ENCODE measurements around the gene BATF3.

The BATF3 gene

GRCh38 chr1:212703991-212704564 lies 4.4 kb upstream of the BATF3 start:
- TF ChIP-seq YY1 (IDR thresholded peaks at IDR 0.05; ENCODE audit: low read depth) (no peak), CEBPB (IDR thresholded peaks at IDR 0.05) (no peak), TEAD4 (IDR thresholded peaks at IDR 0.05) (no peak), RAD21 (IDR thresholded peaks at IDR 0.05; ENCODE audit: low read depth) (no peak), ZBTB7A (IDR thresholded peaks at IDR 0.05; ENCODE audit: low read depth) (no peak), TCF12 (IDR thresholded peaks at IDR 0.05; ENCODE audit: low read depth) (no peak), NFIC (IDR thresholded peaks at IDR 0.05) (no peak)

- TF ChIP-seq EGR1 (IDR thresholded peaks at IDR 0.05) (no peak), YY1 (IDR thresholded peaks at IDR 0.05; ENCODE audit: low read depth) (no peak), ZBTB7A (IDR thresholded peaks at IDR 0.05; ENCODE audit: low read depth) (no peak), MAX (IDR thresholded peaks at IDR 0.05) (no peak), TAF1 (IDR thresholded peaks at IDR 0.05; ENCODE audit: low read depth) (no peak), RAD21 (IDR thresholded peaks at IDR 0.05; ENCODE audit: low read depth) (no peak), TCF12 (IDR thresholded peaks at IDR 0.05; ENCODE audit: low read depth) (no peak), TEAD4 (IDR thresholded peaks at IDR 0.05) (no peak), FOXM1 (IDR thresholded peaks at IDR 0.05; ENCODE audit: borderline replicate concordance, low read depth) (no peak)
Observed at GRCh38 chr1:212702672-212703071, 3.0 kb upstream of the BATF3 start.

DNA sequence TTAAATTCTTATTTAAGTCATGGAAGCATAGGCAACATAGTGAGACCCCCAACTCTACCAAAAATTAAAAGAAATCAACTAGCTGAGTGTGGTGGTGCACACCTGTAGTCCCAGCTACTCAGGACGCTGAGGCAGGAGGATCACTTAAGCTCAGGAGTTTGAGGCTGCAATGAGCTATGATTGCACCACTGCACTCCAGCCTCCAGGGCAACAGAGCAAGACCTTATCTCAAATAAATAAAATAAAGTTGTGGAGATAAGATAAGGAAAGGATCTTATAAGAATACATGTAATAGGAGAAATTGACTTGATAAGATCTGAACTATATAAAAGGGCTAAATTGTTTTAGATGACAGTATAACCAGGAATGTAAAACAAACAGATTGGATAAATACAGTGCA lies 2.3 kb upstream of the BATF3 start:
- no peak for TF ChIP-seq ZBTB7A (IDR thresholded peaks at IDR 0.05; ENCODE audit: low read depth)
- no peak for TF ChIP-seq MAX (IDR thresholded peaks at IDR 0.05)
- TF ChIP-seq NFIC (IDR thresholded peaks at IDR 0.05): no peak
- no peak for TF ChIP-seq EP300 (IDR thresholded peaks at IDR 0.05; ENCODE audit: borderline replicate concordance)
- no peak for TF ChIP-seq YY1 (IDR thresholded peaks at IDR 0.05; ENCODE audit: low read depth)
- no peak for TF ChIP-seq REST (IDR thresholded peaks at IDR 0.05; ENCODE audit: low read depth)
- no peak for TF ChIP-seq FOXM1 (IDR thresholded peaks at IDR 0.05; ENCODE audit: borderline replicate concordance, low read depth)
- TF ChIP-seq, protein P1, sequence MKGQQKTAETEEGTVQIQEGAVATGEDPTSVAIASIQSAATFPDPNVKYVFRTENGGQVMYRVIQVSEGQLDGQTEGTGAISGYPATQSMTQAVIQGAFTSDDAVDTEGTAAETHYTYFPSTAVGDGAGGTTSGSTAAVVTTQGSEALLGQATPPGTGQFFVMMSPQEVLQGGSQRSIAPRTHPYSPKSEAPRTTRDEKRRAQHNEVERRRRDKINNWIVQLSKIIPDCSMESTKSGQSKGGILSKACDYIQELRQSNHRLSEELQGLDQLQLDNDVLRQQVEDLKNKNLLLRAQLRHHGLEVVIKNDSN (IDR thresholded peaks at IDR 0.05): no peak
- no peak for TF ChIP-seq RAD21 (IDR thresholded peaks at IDR 0.05; ENCODE audit: low read depth)
- no peak for TF ChIP-seq TEAD4 (IDR thresholded peaks at IDR 0.05)
- no peak for TF ChIP-seq CREB1 (IDR thresholded peaks at IDR 0.05; ENCODE audit: low read depth)
- no peak for TF ChIP-seq TAF1 (IDR thresholded peaks at IDR 0.05; ENCODE audit: low read depth)
- TF ChIP-seq CEBPB (IDR thresholded peaks at IDR 0.05): no peak
- TF ChIP-seq EGR1 (IDR thresholded peaks at IDR 0.05): no peak
- TF ChIP-seq TCF12 (IDR thresholded peaks at IDR 0.05; ENCODE audit: low read depth): no peak

GRCh38 chr1:212700892-212701819 lies 1.5 kb upstream of the BATF3 start:
- 0 out of 2 replicates have a peak, but pooled peaks have one; percentile 27 for TF ChIP-seq CEBPB (IDR thresholded peaks at IDR 0.05)
- no peak for TF ChIP-seq YY1 (IDR thresholded peaks at IDR 0.05; ENCODE audit: low read depth)

- TF ChIP-seq TEAD4 (IDR thresholded peaks at IDR 0.05) (no peak), EP300 (IDR thresholded peaks at IDR 0.05; ENCODE audit: borderline replicate concordance) (no peak), TAF1 (IDR thresholded peaks at IDR 0.05; ENCODE audit: low read depth) (no peak), YY1 (IDR thresholded peaks at IDR 0.05; ENCODE audit: low read depth) (no peak), CEBPB (IDR thresholded peaks at IDR 0.05) (no peak), REST (IDR thresholded peaks at IDR 0.05; ENCODE audit: low read depth) (no peak), ZBTB7A (IDR thresholded peaks at IDR 0.05; ENCODE audit: low read depth) (no peak; the same call in none of the 2 replicates)
Observed at GRCh38 chr1:212700223-212700891, 717 bp upstream of the BATF3 start.
